ENCODE results near the gene COG6.

DNA sequence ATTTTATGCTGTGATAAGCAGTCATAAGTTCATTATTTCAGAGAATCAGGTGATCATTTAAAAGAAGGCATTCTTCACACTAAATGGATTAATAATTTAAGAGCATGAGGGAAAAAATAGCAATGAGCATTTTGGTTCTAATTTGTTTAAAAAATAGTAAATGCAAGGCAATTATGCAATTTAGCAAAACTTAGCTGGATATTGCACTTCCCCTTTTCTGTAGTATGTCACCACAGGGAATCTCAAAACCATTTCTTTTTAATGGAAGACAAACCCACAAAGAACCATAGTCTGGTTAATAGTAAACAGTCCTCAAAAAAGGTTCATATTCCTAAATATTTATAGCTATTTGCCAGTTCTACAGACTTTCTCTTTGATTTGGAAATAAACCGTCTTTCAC, 30.2 kb downstream of the COG6 start:
- TF ChIP-seq SIN3A (IDR thresholded peaks at IDR 0.05; ENCODE audit: borderline replicate concordance, insufficient read depth, low read depth, low read length), result no peak
- TF ChIP-seq, protein P1, sequence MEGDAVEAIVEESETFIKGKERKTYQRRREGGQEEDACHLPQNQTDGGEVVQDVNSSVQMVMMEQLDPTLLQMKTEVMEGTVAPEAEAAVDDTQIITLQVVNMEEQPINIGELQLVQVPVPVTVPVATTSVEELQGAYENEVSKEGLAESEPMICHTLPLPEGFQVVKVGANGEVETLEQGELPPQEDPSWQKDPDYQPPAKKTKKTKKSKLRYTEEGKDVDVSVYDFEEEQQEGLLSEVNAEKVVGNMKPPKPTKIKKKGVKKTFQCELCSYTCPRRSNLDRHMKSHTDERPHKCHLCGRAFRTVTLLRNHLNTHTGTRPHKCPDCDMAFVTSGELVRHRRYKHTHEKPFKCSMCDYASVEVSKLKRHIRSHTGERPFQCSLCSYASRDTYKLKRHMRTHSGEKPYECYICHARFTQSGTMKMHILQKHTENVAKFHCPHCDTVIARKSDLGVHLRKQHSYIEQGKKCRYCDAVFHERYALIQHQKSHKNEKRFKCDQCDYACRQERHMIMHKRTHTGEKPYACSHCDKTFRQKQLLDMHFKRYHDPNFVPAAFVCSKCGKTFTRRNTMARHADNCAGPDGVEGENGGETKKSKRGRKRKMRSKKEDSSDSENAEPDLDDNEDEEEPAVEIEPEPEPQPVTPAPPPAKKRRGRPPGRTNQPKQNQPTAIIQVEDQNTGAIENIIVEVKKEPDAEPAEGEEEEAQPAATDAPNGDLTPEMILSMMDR (IDR thresholded peaks at IDR 0.05), result no peak
- no peak for TF ChIP-seq TCF7L2 (IDR thresholded peaks at IDR 0.05; ENCODE audit: low read depth, low read length)
- TF ChIP-seq, protein P2, sequence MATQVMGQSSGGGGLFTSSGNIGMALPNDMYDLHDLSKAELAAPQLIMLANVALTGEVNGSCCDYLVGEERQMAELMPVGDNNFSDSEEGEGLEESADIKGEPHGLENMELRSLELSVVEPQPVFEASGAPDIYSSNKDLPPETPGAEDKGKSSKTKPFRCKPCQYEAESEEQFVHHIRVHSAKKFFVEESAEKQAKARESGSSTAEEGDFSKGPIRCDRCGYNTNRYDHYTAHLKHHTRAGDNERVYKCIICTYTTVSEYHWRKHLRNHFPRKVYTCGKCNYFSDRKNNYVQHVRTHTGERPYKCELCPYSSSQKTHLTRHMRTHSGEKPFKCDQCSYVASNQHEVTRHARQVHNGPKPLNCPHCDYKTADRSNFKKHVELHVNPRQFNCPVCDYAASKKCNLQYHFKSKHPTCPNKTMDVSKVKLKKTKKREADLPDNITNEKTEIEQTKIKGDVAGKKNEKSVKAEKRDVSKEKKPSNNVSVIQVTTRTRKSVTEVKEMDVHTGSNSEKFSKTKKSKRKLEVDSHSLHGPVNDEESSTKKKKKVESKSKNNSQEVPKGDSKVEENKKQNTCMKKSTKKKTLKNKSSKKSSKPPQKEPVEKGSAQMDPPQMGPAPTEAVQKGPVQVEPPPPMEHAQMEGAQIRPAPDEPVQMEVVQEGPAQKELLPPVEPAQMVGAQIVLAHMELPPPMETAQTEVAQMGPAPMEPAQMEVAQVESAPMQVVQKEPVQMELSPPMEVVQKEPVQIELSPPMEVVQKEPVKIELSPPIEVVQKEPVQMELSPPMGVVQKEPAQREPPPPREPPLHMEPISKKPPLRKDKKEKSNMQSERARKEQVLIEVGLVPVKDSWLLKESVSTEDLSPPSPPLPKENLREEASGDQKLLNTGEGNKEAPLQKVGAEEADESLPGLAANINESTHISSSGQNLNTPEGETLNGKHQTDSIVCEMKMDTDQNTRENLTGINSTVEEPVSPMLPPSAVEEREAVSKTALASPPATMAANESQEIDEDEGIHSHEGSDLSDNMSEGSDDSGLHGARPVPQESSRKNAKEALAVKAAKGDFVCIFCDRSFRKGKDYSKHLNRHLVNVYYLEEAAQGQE (IDR thresholded peaks at IDR 0.05; ENCODE audit: insufficient read depth in 1 of 2, low read depth in 2 of 2, low read length in 1 of 2), result no peak
- TF ChIP-seq POLR2AphosphoS5 (IDR thresholded peaks at IDR 0.05; ENCODE audit: low read depth, low read length), result no peak

Data from Panc1 (cell line).